ENCODE measurements around the gene OST4.

- TF ChIP-seq CTCF (conservative IDR thresholded peaks at IDR 0.05), result no peak
- no peak for TF ChIP-seq ZFX (IDR thresholded peaks at IDR 0.05)
These were observed 45.3 kb downstream of the OST4 start for GRCh38 chr2:27025861-27026851.

All from C4-2B (cell line).